ENCODE measurements around the gene ATOH8.

ATOH8 gene

GRCh38 chr2:85744741-85745601, 8.8 kb upstream of the ATOH8 start:
- H3K27ac ChIP-seq: no peak overlapping the region

GRCh38 chr2:85745619-85746018, 8.2 kb upstream of the ATOH8 start:
- no peak for TF ChIP-seq ZFX (IDR thresholded peaks at IDR 0.05)
- TF ChIP-seq CTCF (conservative IDR thresholded peaks at IDR 0.05): no peak

More at GRCh38 chr2:85744741-85745601, 8.8 kb upstream of the ATOH8 start:
- no peak for TF ChIP-seq CTCF (conservative IDR thresholded peaks at IDR 0.05)
- no peak for TF ChIP-seq ZFX (IDR thresholded peaks at IDR 0.05)

GRCh38 chr2:85746321-85747004, 7.3 kb upstream of the ATOH8 start:
- no peak overlapping the region for H3K27ac ChIP-seq
- TF ChIP-seq ZFX (IDR thresholded peaks at IDR 0.05) (no peak), CTCF (conservative IDR thresholded peaks at IDR 0.05) (no peak)

More at GRCh38 chr2:85745619-85746018, 8.2 kb upstream of the ATOH8 start:
- H3K27ac ChIP-seq: no peak overlapping the region

GRCh38 chr2:85747441-85747840, 6.3 kb upstream of the ATOH8 start:
- no peak for TF ChIP-seq CTCF (conservative IDR thresholded peaks at IDR 0.05)
- TF ChIP-seq ZFX (IDR thresholded peaks at IDR 0.05): no peak
- H3K27ac ChIP-seq: no peak overlapping the region

GRCh38 chr2:85748039-85748734, 5.6 kb upstream of the ATOH8 start:
- no peak for TF ChIP-seq ZFX (IDR thresholded peaks at IDR 0.05)
- TF ChIP-seq CTCF (conservative IDR thresholded peaks at IDR 0.05): no peak
- H3K27ac ChIP-seq: no peak overlapping the region

GRCh38 chr2:85748985-85749875, 4.6 kb upstream of the ATOH8 start:
- H3K27ac ChIP-seq: no peak overlapping the region

More at GRCh38 chr2:85748985-85749875, 4.6 kb upstream of the ATOH8 start:
- no peak for TF ChIP-seq CTCF (conservative IDR thresholded peaks at IDR 0.05)
- TF ChIP-seq ZFX (IDR thresholded peaks at IDR 0.05): no peak

All from C4-2B (cell line).